Measurements from ENCODE around the gene NKD1.

The NKD1 gene

DNA sequence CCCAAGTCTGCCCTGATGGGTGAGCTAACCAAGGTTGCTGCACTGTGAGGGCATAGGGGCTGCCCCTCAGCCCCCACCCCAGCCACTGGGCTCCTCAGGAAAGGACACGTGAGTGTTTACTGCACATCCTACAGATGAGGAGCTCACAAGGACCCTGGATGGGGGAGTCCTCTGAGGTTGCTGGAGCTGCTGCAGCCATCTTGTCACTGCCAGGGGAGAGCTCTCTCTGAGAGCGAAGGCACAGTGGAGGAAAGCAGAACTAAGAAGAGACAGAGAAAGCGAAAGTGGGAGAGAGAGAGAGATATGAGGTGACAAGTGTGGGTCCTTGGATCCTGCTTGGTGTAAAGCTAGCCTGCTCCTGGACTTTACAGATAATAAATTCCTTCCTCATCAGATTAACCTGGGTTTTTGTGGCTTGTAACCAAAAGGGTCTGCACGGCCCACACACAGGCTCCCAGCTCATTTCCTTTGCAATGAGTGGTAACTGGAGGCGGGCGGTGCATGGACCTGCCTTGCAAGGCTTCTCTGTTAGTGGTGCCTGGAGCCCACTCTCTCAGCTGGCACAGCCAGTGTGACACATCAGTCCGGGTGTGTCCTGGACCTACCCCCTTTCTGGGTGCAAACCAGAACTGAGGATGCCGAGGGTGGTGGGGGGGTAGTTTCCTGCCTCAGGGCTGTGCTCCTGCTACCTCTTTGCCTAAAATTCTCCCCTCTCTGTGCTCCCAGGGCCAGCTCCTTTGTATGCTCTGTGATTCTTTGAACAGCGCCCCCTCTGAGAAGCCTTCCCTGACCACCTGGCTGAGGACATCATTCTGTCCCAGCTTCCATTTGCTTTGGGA, 118.7 kb downstream of the NKD1 start:
- ChIA-PET POLR2A (interaction anchor here (0.6 to 1.8 kb wide), 8 partner anchors 14 to 92 kb away, joined by 3 to 9 read pairs (median 5); partner anchors contain the start of genes CYLD and SNX20), CTCF (interaction anchor here (0.5 to 15.9 kb wide), 40 partner anchors 8 to 641 kb away, joined by 3 to 224 read pairs (median 5); partner anchors contain the start of genes CNEP1R1 and SNX20)
- Histone ChIP-seq H3K9me3 (ENCODE audit: control extremely low read depth in 1 of 5, control insufficient read depth in 4 of 5, insufficient read depth in 2 of 5, low read depth in 1 of 5, low read length in 4 of 5) (peaks cover 0 to 4% (median 4%) of the 10 kb centered on the region in 5 experiments), H3K27ac (ENCODE audit: insufficient read depth in 1 of 2, low read depth in 1 of 2, low read length in 2 of 2, poor library complexity in 1 of 2, severe bottlenecking in 2 of 2) (peak overlapping the region in 1 of 2 experiments; percentile 10), H3K36me3 (ENCODE audit: control insufficient read depth in 4 of 4, insufficient read depth in 4 of 4, low read length in 3 of 4) (peaks cover 6 to 30% (median 15%) of the 10 kb centered on the region in 4 experiments), H3K4me1 (ENCODE audit: control extremely low read depth in 1 of 4, control insufficient read depth in 4 of 4, insufficient read depth in 4 of 4, low read length in 3 of 4) (peaks cover 8 to 51% (median 45%) of the 10 kb centered on the region in 4 experiments), H3K4me3 (ENCODE audit: control insufficient read depth in 1 of 7, extremely low read depth in 1 of 7, insufficient read depth in 4 of 7, low read depth in 2 of 7, low read length in 6 of 7) (peak overlapping the region in 4 of 7 experiments; percentile 43 to 67 (median 45)), H3K27me3 (replicated peaks in 2 of 5; ENCODE audit: control insufficient read depth in 4 of 5, insufficient read depth in 5 of 5, low read length in 4 of 5) (no peaks in the 10 kb centered on the region)
- WGBS (ENCODE audit: insufficient coverage) = 14% methylated on average over 7 of the region's 9 CpGs
- DNase-seq = peak; percentile 81 to 96 (median 94)

DNA sequence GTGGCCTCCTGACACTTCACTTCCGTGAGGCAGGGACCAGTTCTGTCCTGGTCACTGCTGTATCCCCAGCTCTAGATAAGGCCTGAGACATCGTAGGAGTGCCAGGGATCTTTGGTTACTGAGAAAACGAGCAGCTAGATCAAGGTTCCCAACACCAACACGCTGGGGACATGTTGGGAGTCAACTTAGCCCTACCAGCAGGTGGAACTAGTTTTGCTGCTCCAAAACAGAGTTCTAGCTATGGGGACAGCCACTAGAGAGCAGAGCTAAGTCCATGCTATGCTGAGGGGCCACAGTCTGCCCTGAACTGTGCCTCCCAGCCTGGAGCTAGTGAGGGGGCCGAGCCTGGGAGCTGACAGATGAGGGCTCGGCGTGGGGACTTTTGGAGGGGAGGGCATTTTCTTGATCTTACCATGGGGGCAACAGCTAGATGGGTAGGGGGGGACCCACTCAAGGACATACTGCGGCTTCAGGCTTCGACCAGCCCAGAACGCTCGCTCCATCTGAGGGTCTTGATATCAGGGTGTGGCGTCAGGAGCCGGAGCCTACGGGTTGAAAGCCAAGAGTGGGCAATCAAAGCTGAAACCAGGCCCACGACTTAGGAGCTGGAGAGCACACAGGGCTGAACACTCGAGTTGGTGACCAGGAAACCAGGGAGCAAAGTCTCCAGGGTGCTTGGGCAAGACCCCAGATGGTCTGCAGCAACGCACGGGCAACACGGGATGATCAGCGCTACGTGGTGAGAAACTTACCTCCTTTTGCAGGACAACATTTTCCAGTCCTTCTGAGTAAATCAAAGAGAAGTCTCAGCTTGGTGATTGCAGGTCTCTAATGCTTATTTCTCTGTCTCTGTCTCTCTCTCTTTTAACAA, 119.5 kb downstream of the NKD1 start:
- peaks cover 15 to 39% (median 24%) of the 10 kb centered on the region in 4 experiments for H3K36me3 ChIP-seq (ENCODE audit: control insufficient read depth in 4 of 4, insufficient read depth in 4 of 4, low read length in 3 of 4)
- peak; percentile 36 to 67 (median 59) for DNase-seq
- CTCF ChIA-PET = interaction anchor here (0.6 to 15.9 kb wide), 39 partner anchors 9 to 600 kb away, joined by 3 to 224 read pairs (median 5); partner anchors contain the start of gene SNX20
- whole genome bisulfite sequencing (ENCODE audit: insufficient coverage) = 78% methylated on average over 17 of the region's 21 CpGs
- H3K4me1 ChIP-seq (ENCODE audit: control extremely low read depth in 1 of 4, control insufficient read depth in 4 of 4, insufficient read depth in 4 of 4, low read length in 3 of 4) = peaks cover 8 to 51% (median 45%) of the 10 kb centered on the region in 4 experiments
- no peaks in the 10 kb centered on the region for H3K27me3 ChIP-seq (replicated peaks in 2 of 5; ENCODE audit: control insufficient read depth in 4 of 5, insufficient read depth in 5 of 5, low read length in 4 of 5)
- peak overlapping the region in 3 of 7 experiments; percentile 4 to 67 (median 44) for H3K4me3 ChIP-seq (ENCODE audit: control insufficient read depth in 1 of 7, extremely low read depth in 1 of 7, insufficient read depth in 4 of 7, low read depth in 2 of 7, low read length in 6 of 7)
- H3K9me3 ChIP-seq (ENCODE audit: control extremely low read depth in 1 of 5, control insufficient read depth in 4 of 5, insufficient read depth in 2 of 5, low read depth in 1 of 5, low read length in 4 of 5) = peaks cover 0 to 13% (median 12%) of the 10 kb centered on the region in 5 experiments
- no peak overlapping the region for H3K27ac ChIP-seq (ENCODE audit: insufficient read depth in 1 of 2, low read depth in 1 of 2, low read length in 2 of 2, poor library complexity in 1 of 2, severe bottlenecking in 2 of 2)
- POLR2A ChIA-PET = interaction anchor here (0.6 to 1.8 kb wide), 9 partner anchors 9 to 92 kb away, joined by 3 to 9 read pairs (median 4); partner anchors contain the start of genes CYLD and SNX20

DNA sequence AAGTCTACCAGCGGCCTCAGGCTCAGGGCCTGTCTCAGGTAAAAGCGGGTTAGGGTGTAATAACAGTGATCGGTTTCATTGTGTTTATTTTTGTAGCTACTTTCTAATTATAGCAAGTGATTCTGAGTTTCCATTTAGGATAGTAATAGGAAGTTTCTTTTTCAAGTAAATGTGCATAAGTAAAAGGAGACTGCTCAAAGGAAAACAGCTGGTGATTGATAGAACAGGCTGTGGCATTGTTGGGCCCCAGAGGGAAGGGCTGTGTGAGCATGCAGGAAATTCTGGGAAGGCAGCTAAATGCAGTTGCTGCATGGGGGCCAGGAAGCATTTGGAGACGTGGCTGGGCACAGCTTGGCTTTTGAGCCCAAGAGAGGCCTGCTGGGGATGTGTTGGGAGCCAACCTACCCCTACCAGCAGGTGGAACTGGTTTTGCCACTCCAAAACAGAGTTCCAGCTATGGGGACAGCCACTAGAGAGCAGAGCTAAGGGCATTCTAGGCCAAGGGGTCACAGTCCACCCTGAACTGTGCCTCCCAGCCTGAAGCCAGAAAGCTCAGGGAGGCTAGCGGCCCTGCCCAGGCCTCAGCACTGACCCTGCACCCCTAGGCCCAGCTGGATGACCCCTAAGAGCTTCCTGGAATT, 120.3 kb downstream of the NKD1 start:
- H3K27ac ChIP-seq (ENCODE audit: insufficient read depth in 1 of 2, low read depth in 1 of 2, low read length in 2 of 2, poor library complexity in 1 of 2, severe bottlenecking in 2 of 2) = peak overlapping the region in 1 of 2 experiments; percentile 32
- POLR2A ChIA-PET = interaction anchor here (0.9 to 1.3 kb wide), 4 partner anchors 9 to 79 kb away, joined by 3 to 4 read pairs (median 4); no protein-coding TSS in a partner anchor
- 100% methylated on average over 1 of the region's 5 CpGs for WGBS (ENCODE audit: insufficient coverage)

DNA sequence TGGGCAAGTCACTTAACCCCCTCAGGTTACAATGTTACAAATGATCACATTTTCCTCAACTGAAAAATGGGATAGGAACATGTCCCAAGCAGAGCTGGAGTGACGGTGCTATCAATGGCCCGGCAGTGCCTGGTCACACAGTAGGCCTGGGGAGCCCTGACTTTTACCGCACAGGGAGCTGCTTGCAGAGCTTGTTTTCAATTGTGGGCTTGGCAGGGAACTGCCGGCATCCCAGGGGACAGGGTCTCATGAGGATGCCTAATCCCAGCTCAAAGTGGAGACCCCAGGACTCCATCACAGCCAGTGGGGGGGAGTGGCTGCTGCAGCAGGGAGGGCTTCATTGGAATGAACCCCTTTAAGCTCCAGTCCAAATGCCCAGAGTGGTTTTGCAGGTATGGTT, 121.5 kb downstream of the NKD1 start:
- ChIA-PET CTCF (interaction anchor here (1.0 to 15.9 kb wide), 19 partner anchors 8 to 394 kb away, joined by 3 to 224 read pairs (median 6); partner anchors contain the start of gene SNX20), POLR2A (no interaction called here)
- Histone ChIP-seq H3K4me3 (ENCODE audit: control insufficient read depth in 1 of 7, extremely low read depth in 1 of 7, insufficient read depth in 4 of 7, low read depth in 2 of 7, low read length in 6 of 7) (no peak overlapping the region), H3K4me1 (ENCODE audit: control extremely low read depth in 1 of 4, control insufficient read depth in 4 of 4, insufficient read depth in 4 of 4, low read length in 3 of 4) (peaks cover 8 to 50% (median 45%) of the 10 kb centered on the region in 4 experiments), H3K36me3 (ENCODE audit: control insufficient read depth in 4 of 4, insufficient read depth in 4 of 4, low read length in 3 of 4) (peaks cover 23 to 59% (median 42%) of the 10 kb centered on the region in 4 experiments), H3K27ac (ENCODE audit: insufficient read depth in 1 of 2, low read depth in 1 of 2, low read length in 2 of 2, poor library complexity in 1 of 2, severe bottlenecking in 2 of 2) (no peak overlapping the region), H3K9me3 (ENCODE audit: control extremely low read depth in 1 of 5, control insufficient read depth in 4 of 5, insufficient read depth in 2 of 5, low read depth in 1 of 5, low read length in 4 of 5) (peaks cover 0 to 30% (median 22%) of the 10 kb centered on the region in 5 experiments), H3K27me3 (replicated peaks in 2 of 5; ENCODE audit: control insufficient read depth in 4 of 5, insufficient read depth in 5 of 5, low read length in 4 of 5) (no peaks in the 10 kb centered on the region)
- DNase-seq = no peak
- WGBS (ENCODE audit: insufficient coverage) = 100% methylated on average over 4 of the region's 4 CpGs

More for the DNA sequence above, 120.3 kb downstream of the NKD1 start:
- Histone ChIP-seq H3K4me3 (ENCODE audit: control insufficient read depth in 1 of 7, extremely low read depth in 1 of 7, insufficient read depth in 4 of 7, low read depth in 2 of 7, low read length in 6 of 7) (peak overlapping the region in 2 of 7 experiments; percentile 6 to 20), H3K27me3 (replicated peaks in 2 of 5; ENCODE audit: control insufficient read depth in 4 of 5, insufficient read depth in 5 of 5, low read length in 4 of 5) (no peaks in the 10 kb centered on the region), H3K9me3 (ENCODE audit: control extremely low read depth in 1 of 5, control insufficient read depth in 4 of 5, insufficient read depth in 2 of 5, low read depth in 1 of 5, low read length in 4 of 5) (peaks cover 0 to 20% (median 20%) of the 10 kb centered on the region in 5 experiments), H3K36me3 (ENCODE audit: control insufficient read depth in 4 of 4, insufficient read depth in 4 of 4, low read length in 3 of 4) (peaks cover 16 to 47% (median 31%) of the 10 kb centered on the region in 4 experiments), H3K4me1 (ENCODE audit: control extremely low read depth in 1 of 4, control insufficient read depth in 4 of 4, insufficient read depth in 4 of 4, low read length in 3 of 4) (peaks cover 8 to 51% (median 45%) of the 10 kb centered on the region in 4 experiments)
- CTCF ChIA-PET = interaction anchor here (1.0 to 15.9 kb wide), 32 partner anchors 10 to 601 kb away, joined by 3 to 224 read pairs (median 6); partner anchors contain the start of gene SNX20
- DNase-seq = peak in 1 of 3 donors; percentile 19

DNA sequence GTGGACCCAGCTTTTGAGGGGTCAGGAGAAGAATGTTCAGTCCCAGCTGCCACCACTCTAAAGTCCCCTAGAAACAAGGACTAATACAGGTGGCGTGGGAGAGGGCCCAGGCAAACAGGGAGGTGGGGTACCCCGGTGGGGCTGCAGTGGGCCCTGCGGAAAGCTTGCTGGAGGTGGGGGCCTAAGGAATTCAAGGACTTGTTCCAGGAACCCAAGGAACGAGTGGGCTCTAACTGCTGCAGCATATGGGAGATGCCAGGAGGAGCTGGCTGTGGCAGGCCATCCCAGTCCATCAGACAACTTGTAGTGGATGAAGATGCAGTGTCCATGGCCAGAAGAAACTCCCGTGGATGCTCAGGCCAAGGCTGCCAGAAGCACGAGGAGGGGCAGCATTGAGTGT, 122.3 kb downstream of the NKD1 start:
- Histone ChIP-seq H3K27ac (ENCODE audit: insufficient read depth in 1 of 2, low read depth in 1 of 2, low read length in 2 of 2, poor library complexity in 1 of 2, severe bottlenecking in 2 of 2) (no peak overlapping the region), H3K27me3 (replicated peaks in 2 of 5; ENCODE audit: control insufficient read depth in 4 of 5, insufficient read depth in 5 of 5, low read length in 4 of 5) (no peaks in the 10 kb centered on the region), H3K9me3 (ENCODE audit: control extremely low read depth in 1 of 5, control insufficient read depth in 4 of 5, insufficient read depth in 2 of 5, low read depth in 1 of 5, low read length in 4 of 5) (peaks cover 0 to 30% (median 22%) of the 10 kb centered on the region in 5 experiments), H3K4me1 (ENCODE audit: control extremely low read depth in 1 of 4, control insufficient read depth in 4 of 4, insufficient read depth in 4 of 4, low read length in 3 of 4) (peaks cover 8 to 45% (median 40%) of the 10 kb centered on the region in 4 experiments), H3K36me3 (ENCODE audit: control insufficient read depth in 4 of 4, insufficient read depth in 4 of 4, low read length in 3 of 4) (peaks cover 29 to 66% (median 48%) of the 10 kb centered on the region in 4 experiments), H3K4me3 (ENCODE audit: control insufficient read depth in 1 of 7, extremely low read depth in 1 of 7, insufficient read depth in 4 of 7, low read depth in 2 of 7, low read length in 6 of 7) (no peak overlapping the region)
- ChIA-PET POLR2A (no interaction called here), CTCF (interaction anchor here (1.1 to 15.9 kb wide), 14 partner anchors 8 to 135 kb away, joined by 3 to 224 read pairs (median 6); partner anchors contain the start of gene SNX20)
- no peak for DNase-seq
- 98% methylated on average over 6 of the region's 6 CpGs for WGBS (ENCODE audit: insufficient coverage)

All from common myeloid progenitor, CD34-positive (primary cell).